Measurements from ENCODE around the gene DNMT1. TPM values are rescaled to one million over a fixed set of nuclear protein-coding genes. Genes with fewer than 3 reads are reported as not detected.

Gene DNMT1
- polyA plus RNA-seq, 1 donor (not counting 4 experiments of a cell fraction or from before 2014, with no cell fraction given), result 52.0 TPM

GRCh38 chr19:10211691-10212090 is 16.9 kb upstream of the DNMT1 start:
- H2AFZ ChIP-seq (ENCODE audit: control insufficient read depth, low read length), result no peak overlapping the region
- DNase-seq (ENCODE audit: low read depth, low spot score), result no peak

DNA sequence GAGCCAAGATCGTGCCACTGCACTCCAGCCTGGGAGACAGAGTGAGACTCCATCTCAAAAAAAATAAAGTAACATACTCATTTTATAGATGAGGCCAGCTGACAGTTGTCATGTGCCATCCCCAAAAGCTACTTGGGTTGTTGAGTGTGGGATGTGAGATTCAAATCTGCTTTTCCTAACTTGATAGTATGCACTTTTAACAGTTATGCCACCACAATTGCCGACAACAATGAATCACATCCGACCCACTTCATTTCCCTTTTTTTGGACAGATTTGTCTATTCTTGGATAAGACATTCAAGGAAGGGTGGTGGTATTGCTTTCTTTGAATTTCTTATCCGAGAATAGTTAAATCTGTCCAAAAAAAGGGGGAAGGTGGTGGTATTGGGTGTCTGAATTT is 16.3 kb upstream of the DNMT1 start:
- no peaks in the 10 kb centered on the region for H4K20me1 ChIP-seq (ENCODE audit: control insufficient read depth, extremely low read depth, insufficient read depth, low read length)
- H3K9me1 ChIP-seq (ENCODE audit: control insufficient read depth, extremely low read depth, insufficient read depth, low read length), result no peaks in the 10 kb centered on the region
- H3K27me3 ChIP-seq (ENCODE audit: control insufficient read depth, extremely low read depth, insufficient read depth, low read length), result no peaks in the 10 kb centered on the region
- no peaks in the 10 kb centered on the region for H3K79me2 ChIP-seq (ENCODE audit: control insufficient read depth, insufficient read depth, low read length)
- H3K9ac ChIP-seq (ENCODE audit: control insufficient read depth, extremely low read depth, insufficient read depth, low read length), result no peak overlapping the region
- no peak overlapping the region for H2AFZ ChIP-seq (ENCODE audit: control insufficient read depth, low read length)
- no peaks in the 10 kb centered on the region for H3K9me3 ChIP-seq (ENCODE audit: control insufficient read depth, low read depth, low read length)
- dilution Hi-C loops (cut with MboI; ENCODE audit: extremely low pct_ligation_motif_present, low sequenced_read_pairs), result no loop called here
- no peak overlapping the region for H3K4me3 ChIP-seq (ENCODE audit: control insufficient read depth in 2 of 3, extremely low read depth in 1 of 3, insufficient read depth in 2 of 3, low read depth in 1 of 3, low read length in 3 of 3)
- H3K36me3 ChIP-seq (ENCODE audit: control insufficient read depth in 2 of 2, extremely low read depth in 1 of 2, insufficient read depth in 2 of 2, low read length in 2 of 2), result no peaks in the 10 kb centered on the region
- TF ChIP-seq, protein P1, sequence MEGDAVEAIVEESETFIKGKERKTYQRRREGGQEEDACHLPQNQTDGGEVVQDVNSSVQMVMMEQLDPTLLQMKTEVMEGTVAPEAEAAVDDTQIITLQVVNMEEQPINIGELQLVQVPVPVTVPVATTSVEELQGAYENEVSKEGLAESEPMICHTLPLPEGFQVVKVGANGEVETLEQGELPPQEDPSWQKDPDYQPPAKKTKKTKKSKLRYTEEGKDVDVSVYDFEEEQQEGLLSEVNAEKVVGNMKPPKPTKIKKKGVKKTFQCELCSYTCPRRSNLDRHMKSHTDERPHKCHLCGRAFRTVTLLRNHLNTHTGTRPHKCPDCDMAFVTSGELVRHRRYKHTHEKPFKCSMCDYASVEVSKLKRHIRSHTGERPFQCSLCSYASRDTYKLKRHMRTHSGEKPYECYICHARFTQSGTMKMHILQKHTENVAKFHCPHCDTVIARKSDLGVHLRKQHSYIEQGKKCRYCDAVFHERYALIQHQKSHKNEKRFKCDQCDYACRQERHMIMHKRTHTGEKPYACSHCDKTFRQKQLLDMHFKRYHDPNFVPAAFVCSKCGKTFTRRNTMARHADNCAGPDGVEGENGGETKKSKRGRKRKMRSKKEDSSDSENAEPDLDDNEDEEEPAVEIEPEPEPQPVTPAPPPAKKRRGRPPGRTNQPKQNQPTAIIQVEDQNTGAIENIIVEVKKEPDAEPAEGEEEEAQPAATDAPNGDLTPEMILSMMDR (optimal IDR thresholded peaks at IDR 0.05 in 1 of 3, IDR thresholded peaks at IDR 0.05 in 1 of 3, conservative IDR thresholded peaks at IDR 0.05 in 1 of 3; ENCODE audit: extremely low read depth in 1 of 3, insufficient read depth in 2 of 3, low read length in 3 of 3), result no peak
- TF ChIP-seq EZH2 (IDR thresholded peaks at IDR 0.05; ENCODE audit: low read length), result no peak
- no peak overlapping the region for H3K4me2 ChIP-seq (ENCODE audit: control insufficient read depth, extremely low read depth, insufficient read depth, low read depth, low read length)
- DNase-seq (ENCODE audit: low read depth, low spot score), result no peak
- no peak for FAIRE-seq
- H3K4me1 ChIP-seq (ENCODE audit: control insufficient read depth, extremely low read depth, insufficient read depth, low read length), result peaks cover 3% of the 10 kb centered on the region
- no peak overlapping the region for H3K27ac ChIP-seq (ENCODE audit: control insufficient read depth, insufficient read depth, low read length)

More at GRCh38 chr19:10211691-10212090, 16.9 kb upstream of the DNMT1 start:
- Histone ChIP-seq H3K9me3 (ENCODE audit: control insufficient read depth, low read depth, low read length) (no peaks in the 10 kb centered on the region), H3K27me3 (ENCODE audit: control insufficient read depth, extremely low read depth, insufficient read depth, low read length) (no peaks in the 10 kb centered on the region), H3K9me1 (ENCODE audit: control insufficient read depth, extremely low read depth, insufficient read depth, low read length) (no peaks in the 10 kb centered on the region), H3K27ac (ENCODE audit: control insufficient read depth, insufficient read depth, low read length) (no peak overlapping the region), H3K79me2 (ENCODE audit: control insufficient read depth, insufficient read depth, low read length) (no peaks in the 10 kb centered on the region), H3K9ac (ENCODE audit: control insufficient read depth, extremely low read depth, insufficient read depth, low read length) (no peak overlapping the region), H3K36me3 (ENCODE audit: control insufficient read depth in 2 of 2, extremely low read depth in 1 of 2, insufficient read depth in 2 of 2, low read length in 2 of 2) (no peaks in the 10 kb centered on the region), H4K20me1 (ENCODE audit: control insufficient read depth, extremely low read depth, insufficient read depth, low read length) (no peaks in the 10 kb centered on the region), H3K4me3 (ENCODE audit: control insufficient read depth in 2 of 3, extremely low read depth in 1 of 3, insufficient read depth in 2 of 3, low read depth in 1 of 3, low read length in 3 of 3) (no peak overlapping the region), H3K4me2 (ENCODE audit: control insufficient read depth, extremely low read depth, insufficient read depth, low read depth, low read length) (no peak overlapping the region), H3K4me1 (ENCODE audit: control insufficient read depth, extremely low read depth, insufficient read depth, low read length) (peaks cover 3% of the 10 kb centered on the region)
- no peak for FAIRE-seq
- TF ChIP-seq EZH2 (IDR thresholded peaks at IDR 0.05; ENCODE audit: low read length), result no peak
- TF ChIP-seq, protein P1 (optimal IDR thresholded peaks at IDR 0.05 in 1 of 3, IDR thresholded peaks at IDR 0.05 in 1 of 3, conservative IDR thresholded peaks at IDR 0.05 in 1 of 3; ENCODE audit: extremely low read depth in 1 of 3, insufficient read depth in 2 of 3, low read length in 3 of 3), result no peak
- dilution Hi-C loops (cut with MboI; ENCODE audit: extremely low pct_ligation_motif_present, low sequenced_read_pairs), result no loop called here
